HG03095 (cell line): ENCODE results near the gene CEACAM19.
"Not testable (repeated sequence)": the region's sequence is repeated elsewhere in the genome, so short reads cannot be mapped to it uniquely, and the experiment has no call there.

Experiments used
- ATAC-seq: cut with Tn5 transposase; IDR thresholded peaks from one replicate; pipeline ENCODE4 v1.9.1; 2021; ENCODE audit warnings: moderate library complexity; ENCODE audit not compliant: unreplicated experiment

CEACAM19 gene

GRCh38 chr19:44673510-44673909 lies 2.2 kb downstream of the CEACAM19 start:
- no peak for ATAC-seq

DNA sequence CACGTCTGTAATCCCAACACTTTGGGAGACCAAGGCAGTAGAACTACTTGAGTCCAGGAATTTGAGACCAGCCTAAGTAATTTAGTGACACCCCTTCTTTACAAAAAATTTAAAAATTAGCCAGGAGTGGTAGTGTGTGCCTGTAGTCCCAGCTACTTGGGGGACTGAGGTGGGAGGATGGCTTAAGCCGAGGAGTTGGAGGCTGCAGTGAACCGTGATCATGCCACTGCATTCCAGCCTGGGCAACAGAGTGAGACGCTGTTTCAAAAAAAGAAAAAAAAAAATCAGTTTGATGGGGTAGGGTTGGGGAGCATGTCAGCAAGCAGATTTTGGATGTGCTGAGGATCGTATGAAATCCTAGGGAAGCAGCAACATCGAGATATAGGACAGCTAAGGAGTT lies 4.2 kb downstream of the CEACAM19 start:
- ATAC-seq: no peak

DNA sequence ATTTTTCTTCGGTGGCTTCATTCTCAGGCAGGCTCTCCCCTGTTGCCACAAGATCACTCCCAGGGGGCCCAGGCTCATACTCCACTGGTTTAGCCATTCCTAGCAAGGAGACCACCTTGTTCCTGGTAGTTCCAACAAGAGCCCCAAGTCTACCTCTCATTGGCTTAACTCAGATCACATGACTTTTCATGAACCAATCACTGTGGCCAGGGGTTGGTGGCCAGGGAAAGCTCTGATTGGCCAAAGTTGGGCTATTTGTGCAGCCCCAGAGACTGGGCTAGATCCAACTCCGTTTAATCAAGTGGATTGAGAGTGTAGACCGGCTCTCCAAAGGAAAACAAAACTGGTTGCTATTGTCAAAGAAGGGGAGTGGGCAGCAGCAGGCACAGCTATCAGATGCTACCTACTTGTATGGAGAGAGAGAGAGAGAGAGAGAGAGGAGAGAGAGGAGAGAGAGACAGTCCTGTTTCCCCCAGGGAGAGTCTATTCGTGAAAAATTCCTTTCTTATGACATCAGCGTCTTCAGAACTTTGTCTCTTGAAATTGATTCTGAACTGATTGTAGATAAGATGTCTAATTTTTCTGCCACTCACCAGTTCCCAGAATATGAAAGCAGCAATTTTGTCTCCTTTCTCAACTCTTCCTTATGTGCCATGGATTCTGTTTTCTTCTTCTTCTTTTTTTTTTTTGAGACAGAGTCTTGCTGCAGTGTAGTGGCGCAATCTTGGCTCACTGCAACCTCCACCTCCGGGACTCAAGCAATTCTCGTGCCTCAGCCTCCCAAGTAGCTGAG lies 5.9 kb downstream of the CEACAM19 start:
- no peak for ATAC-seq

DNA sequence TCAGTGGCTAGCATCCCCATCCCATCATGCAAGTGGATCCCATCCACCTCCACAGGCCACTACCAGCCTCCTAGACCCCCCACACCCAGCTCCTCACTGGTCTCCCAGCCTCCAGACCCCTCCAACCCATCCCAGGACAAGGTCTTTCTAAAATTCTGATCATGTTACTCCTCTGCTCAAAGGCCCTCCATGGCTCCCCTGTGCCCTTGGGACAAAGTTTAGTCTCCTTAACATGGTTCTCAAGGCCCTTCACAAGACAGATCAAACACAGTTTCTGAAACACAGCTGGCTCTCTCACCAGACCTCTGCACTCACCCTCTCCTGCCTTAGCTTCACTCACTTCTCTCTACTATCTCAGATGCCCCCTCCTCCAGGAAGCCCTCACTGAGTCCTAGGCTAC lies 9.3 kb downstream of the CEACAM19 start:
- no peak for ATAC-seq

DNA sequence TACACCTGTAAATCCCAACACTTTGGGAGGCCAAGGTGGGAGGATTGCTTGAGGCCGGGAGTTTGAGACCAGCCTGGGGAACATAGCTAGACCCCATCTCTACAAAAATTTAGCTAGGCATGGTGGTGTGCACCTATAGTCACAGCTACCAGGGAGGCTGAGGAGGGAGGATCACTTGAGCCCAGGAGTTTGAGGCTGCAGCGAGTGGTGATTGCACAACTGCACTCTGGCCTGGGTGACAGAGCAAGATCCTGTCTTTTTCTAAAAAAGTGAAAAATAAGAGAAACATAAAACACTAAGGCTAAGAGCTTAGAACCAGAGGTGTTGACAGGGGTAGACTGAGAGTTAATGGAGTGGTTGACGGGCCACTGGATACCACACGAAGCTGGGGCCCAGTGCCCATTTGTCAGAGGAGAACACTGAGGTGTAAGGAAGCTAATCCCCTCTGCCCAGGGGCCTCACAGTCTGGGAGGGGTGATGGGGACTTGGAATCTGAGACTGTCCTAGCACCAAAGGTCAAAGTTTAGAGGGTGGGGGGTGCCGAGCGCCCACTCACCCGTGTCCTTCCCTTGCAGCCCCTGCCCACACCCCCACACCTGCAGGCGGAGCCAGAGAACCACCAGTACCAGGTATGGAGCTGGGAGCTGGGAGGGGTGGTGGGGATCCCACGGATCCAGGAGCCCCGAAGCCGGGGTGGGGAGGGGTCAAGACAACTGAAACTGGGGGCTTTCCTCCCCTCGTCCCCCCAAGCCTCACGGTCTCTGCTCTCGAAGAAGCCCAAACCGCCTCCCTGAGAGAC lies 10.9 kb downstream of the CEACAM19 start:
- ATAC-seq: no peak

- no peak for ATAC-seq
Observed at GRCh38 chr19:44682807-44683206, 11.5 kb downstream of the CEACAM19 start.

DNA sequence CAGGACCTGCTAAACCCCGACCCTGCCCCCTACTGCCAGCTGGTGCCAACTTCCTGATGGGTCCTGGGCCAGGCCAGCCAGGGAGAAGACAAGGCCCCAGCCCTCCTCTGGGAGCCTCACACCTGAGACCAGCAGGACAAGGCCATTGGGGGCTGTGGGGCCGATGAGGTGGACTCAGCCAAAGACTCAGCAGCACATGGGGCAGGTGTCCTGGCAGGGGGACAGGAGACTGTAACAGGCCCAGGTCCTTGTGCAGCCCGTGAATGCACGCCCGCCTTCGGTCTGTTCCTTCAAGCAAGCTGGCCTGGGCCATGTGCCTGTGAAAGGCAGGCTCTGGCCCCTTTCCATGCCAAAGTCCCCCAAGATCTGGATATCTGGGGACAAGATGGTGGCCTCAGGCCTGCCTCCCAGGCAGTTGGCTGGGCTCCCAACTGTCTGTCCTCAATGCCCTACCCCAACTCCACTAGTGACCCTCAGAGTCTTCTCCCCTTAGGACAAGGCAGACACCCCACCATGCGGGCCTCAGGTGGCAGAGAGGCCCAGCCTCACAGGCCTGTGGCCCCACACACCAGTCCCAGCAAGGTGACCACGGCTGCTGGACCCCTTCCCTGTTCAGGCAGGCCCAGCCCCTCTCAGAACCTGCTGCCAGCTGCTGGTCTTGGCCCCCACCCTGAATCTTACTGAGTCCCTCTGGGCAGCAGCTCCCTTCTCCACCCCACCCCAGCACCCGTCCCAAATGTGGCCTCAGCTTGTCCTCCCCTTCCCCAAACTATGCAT lies 12.3 kb downstream of the CEACAM19 start:
- no peak for ATAC-seq

DNA sequence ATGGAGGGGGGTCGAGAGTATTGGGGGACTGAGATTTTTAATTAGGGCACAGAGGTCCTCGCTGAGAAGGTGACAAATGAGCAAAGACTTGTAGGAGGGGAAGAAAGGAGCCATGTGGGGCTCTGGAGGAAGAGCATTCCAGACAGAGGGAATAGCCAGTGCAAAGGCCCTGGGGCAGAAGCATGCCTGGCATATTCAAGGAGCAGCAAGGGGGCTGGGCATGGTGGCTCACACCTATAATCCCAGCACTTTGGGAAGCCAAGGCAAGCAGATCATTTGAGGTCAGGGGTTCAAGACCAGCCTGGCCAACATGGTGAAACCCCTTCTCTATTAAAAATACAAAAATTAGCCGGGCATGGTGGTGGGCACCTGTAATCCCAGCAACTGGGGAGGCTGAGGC lies 13.1 kb downstream of the CEACAM19 start:
- ATAC-seq: not testable (repeated sequence)

DNA sequence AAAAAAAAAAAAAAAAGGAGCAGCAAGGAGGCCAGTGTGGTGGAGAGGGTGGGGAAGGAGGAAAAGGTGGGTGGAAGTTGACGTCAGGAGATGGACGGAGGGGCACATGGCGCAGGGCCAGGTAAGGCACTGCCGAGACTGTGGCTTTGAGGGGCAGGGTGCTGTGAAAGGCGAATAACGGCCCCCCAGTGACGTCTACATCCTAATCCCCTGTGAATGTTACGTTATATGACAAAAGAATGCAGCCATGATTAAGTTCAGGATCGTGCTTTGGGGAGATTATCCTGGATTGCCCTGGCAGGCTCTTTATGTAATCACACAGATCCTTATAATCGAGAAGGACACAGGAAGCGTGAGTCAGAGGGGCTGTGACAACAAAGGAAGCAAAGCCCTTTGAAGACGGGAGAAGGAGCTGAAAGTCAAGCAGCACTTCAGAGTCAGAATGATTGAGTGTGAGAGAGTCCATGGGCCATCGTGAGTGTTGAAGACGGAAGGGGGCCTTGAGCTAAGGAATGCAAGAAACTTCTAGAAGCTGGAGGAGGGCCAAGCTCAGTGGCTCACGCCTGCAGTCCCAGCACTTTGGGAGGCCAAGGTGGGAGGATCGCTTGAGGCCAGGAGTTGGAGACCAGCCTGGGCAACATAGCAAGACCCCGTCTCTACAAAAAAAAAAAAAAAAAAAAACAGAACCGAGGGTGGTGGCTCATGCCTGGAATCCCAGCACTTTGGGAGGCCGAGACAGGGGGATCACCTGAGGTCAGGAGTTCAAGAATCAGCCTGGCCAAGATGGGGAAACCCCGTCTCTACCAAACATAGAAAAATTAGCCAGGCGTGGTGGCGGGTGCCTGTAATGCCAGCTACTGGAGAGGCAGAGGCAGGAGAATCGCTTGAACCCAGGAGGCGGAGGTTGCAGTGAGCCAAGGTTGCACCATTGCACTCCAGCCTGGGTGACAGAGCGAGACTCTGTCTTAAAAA lies 13.9 kb downstream of the CEACAM19 start:
- ATAC-seq: no peak

DNA sequence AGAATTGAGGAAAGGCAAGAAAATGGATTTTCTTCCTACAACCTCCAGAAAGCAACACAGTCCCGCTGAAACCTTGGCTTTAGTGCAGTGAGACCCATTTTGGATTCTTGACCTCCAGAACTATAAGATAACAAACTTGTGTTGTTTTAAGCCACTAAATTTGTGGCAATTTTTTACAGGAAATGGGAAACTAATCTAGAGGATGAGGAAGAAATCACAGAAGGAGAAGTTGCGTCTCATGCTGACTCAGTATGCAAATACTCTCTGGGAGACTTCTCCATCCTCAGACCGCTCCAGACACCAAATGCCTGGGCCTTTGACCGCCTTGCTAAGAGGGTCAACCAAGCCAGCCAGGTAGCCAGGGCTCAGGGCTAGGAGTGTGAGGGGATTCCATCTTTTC lies 14.6 kb downstream of the CEACAM19 start:
- ATAC-seq: no peak

DNA sequence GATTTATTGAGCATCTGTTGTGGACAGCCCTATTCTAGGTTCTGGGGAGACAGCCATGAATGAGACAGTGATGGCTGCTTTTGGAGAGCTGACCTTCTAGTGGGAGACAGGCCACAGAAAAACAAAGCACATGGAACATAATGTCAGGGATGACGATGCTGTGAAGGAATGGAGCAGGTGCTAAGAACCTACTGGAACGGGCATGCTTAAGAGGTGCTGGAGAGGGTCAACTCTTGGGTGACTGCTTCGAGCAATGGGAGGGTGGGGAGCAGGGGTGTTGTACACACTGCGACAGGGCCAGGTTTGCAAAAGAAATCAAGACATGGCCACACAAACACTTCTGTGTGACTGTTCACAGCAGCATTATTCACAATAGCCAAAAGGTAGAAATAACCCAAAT lies 15.6 kb downstream of the CEACAM19 start:
- ATAC-seq: no peak

DNA sequence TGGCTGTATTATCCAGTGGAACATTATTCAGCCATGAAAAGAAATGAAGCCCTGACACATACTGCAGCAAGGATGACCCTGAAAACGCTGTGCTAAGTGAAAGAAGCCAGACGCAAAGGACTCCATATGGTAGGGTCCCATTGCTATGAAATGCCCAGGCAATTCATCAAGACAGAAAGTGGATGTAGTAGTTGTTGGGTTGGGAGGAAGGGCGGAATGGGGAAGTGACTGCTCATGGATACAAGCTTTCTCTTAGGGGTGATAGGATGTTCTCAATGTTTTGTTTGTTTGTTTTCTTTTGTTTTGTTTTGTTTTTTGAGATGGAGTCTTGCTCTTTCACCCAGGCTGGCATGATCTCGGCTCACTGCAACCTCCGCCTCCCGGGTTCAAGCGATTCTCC lies 16.6 kb downstream of the CEACAM19 start:
- no peak for ATAC-seq

DNA sequence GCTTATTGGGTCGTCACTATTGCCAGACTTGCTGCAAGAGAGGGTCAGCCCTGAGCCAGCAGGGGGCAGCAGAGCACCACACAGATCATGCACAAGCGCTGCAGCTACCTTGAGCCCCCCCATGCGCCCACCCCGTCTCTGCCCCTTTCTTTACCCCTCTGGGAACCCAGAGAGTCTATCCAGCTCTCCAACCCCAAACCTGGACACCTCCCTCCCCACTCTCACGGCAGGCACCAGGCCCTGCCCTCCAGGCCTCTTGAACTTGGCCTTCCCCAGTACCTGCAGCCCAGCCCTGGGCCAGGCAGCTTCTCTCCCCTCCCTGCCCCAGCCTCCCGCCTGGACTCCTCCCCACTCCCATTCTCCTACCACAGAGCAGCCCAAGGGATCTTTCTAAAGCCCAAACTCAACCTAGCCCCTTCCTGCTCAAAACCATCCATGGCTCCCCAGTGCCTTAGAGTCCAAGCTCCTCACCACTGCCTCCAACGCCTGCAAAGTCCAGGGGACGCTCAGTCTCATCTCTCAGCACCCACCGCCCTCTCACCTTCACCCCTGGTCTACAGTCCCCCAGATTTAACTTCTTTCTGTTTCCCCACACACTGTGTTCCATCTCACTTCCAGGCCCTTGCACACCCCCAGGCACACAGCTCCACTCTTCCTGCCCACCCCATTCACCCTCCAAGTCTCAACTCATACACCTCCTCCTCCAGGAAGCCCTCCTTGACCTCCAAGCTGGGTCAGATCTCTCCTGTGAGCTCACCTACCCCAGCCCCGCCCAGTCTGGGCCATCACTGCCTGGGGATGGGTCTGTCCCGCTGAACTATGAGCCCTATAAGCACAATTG lies 18.2 kb downstream of the CEACAM19 start:
- ATAC-seq: no peak

DNA sequence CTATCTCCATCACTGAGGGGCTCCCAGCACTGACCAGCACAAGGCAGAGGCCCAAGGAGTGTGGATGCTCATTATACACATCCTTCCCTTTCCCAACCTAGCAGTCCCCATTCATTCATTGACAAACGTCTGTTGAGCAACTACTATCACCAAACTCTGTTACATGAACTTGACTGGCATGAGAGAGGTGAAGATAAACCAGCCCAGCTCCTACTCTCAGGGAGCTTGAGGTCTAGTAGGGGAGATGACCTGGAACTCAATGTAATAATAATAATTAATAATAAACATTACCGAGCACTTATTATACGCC lies 18.8 kb downstream of the CEACAM19 start:
- ATAC-seq: no peak

DNA sequence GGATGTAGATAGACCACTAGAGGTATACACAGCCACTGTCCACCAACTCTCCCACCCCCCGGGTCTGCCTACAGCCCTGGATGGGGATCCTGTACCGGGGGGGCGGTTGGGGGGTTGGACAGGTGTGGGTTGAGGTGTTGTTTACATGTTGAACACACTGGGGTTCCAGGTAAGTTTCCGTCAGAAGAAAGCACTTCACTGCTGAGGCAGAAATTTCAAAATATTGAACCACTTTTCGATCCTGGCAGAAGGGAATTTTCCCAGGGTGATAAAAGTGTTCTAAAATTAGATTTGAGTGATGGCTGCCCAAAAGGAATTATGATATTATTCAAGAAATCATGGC lies 21.1 kb downstream of the CEACAM19 start:
- no peak for ATAC-seq

- ATAC-seq: no peak
Observed at GRCh38 chr19:44694184-44694579, 22.9 kb downstream of the CEACAM19 start.

- no peak for ATAC-seq
Observed at GRCh38 chr19:44696939-44697669, 25.8 kb downstream of the CEACAM19 start.

DNA sequence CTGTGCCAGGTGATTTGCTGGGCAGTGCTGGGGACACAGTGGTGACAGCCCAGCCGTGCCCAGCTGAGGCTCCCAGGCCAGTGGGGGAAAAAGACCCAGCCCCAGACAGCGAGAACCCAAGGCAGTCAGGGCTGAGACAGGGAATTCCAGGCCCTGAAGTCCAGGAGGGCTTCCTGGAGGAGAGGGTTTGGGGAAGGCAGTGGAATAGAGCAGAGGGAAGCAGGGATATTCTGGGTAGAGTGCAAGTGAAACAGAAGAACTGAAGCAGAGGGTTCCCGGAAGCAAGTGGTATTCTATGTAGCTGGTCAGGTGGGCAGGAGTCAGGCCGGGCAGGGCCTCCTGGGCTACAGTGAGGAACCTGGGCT lies 26.4 kb downstream of the CEACAM19 start:
- no peak for ATAC-seq

GRCh38 chr19:44698492-44699201 lies 27.4 kb downstream of the CEACAM19 start, which contains the start of gene CEACAM16:
Gene CEACAM16, plus strand, starts transcription at chr19:44699151. Its CDS starts 2,306 bp downstream, at chr19:44701457.
- ATAC-seq: no peak
